GM19240 (cell line): ENCODE data around the gene SLC25A21.

Experiments
- DNase-seq: peaks from one replicate; pipeline ENCODE4 v3.0.0; 2011; ENCODE audit warnings: low spot score; ENCODE audit not compliant: insufficient read length

Gene SLC25A21

DNA sequence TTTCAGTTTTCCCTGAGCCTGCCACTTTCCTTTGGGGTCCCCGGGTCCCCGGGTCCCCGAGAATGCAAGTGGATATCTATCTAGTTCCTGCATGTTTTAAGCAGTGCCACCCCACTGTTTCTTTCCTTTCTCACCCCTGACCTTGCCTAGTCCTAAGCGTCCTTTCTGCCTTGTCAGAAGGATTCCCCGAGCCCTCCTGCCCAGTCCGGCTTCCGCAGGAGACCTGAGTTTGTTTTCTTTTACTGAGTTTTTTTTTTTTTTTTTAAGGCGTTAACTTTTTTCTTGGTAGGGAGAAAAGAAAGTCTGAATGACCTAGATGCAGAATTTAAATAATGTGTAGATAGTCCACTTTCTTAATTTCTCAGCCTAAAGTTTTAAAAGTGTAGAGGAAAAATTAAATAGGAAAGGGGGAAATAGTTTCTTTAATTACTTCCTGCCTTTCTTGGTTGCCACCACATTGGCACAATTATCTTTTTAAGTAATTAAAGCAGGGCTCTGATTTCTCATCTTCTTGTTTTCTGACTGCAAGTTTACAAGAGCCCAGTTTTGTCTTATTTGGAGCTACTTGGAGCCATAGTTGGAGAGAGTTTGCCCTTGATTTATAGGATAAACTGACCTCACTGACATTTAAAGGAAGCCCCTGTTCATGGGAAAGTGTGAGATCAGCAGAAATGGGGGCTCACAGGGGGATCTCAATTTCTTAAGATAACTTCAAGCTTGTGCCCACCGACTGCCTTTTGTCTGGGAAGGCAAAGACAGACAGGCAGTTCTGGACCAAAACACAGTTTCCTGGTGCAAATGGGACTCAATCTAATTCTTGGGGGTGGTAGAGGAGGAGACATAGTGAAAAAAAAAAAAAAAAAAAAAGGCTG lies 507.8 kb downstream of the SLC25A21 start:
- no peak for DNase-seq

GRCh38 chr14:36663404-36664321 lies 508.7 kb downstream of the SLC25A21 start:
- DNase-seq: no peak

DNA sequence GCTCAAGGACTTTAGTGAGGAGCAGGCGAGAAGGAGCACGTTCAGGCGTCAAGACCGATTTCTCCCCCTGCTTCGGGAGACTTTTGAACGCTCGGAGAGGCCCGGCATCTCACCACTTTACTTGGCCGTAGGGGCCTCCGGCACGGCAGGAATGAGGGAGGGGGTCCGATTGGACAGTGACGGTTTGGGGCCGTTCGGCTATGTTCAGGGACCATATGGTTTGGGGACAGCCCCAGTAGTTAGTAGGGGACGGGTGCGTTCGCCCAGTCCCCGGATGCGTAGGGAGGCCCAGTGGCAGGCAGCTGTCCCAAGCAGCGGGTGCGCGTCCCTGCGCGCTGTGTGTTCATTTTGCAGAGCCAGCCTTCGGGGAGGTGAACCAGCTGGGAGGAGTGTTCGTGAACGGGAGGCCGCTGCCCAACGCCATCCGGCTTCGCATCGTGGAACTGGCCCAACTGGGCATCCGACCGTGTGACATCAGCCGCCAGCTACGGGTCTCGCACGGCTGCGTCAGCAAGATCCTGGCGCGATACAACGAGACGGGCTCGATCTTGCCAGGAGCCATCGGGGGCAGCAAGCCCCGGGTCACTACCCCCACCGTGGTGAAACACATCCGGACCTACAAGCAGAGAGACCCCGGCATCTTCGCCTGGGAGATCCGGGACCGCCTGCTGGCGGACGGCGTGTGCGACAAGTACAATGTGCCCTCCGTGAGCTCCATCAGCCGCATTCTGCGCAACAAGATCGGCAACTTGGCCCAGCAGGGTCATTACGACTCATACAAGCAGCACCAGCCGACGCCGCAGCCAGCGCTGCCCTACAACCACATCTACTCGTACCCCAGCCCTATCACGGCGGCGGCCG lies 509.6 kb downstream of the SLC25A21 start:
- no peak for DNase-seq

GRCh38 chr14:36662258-36662542 lies 510.2 kb downstream of the SLC25A21 start:
- DNase-seq: no peak

- DNase-seq: no peak
Measured at GRCh38 chr14:36661506-36662257, 510.7 kb downstream of the SLC25A21 start, which contains the start of gene PAX9. Gene PAX9 (plus strand): TSS chr14:36661860. CDS start chr14:36662090, 230 bp downstream.

DNA sequence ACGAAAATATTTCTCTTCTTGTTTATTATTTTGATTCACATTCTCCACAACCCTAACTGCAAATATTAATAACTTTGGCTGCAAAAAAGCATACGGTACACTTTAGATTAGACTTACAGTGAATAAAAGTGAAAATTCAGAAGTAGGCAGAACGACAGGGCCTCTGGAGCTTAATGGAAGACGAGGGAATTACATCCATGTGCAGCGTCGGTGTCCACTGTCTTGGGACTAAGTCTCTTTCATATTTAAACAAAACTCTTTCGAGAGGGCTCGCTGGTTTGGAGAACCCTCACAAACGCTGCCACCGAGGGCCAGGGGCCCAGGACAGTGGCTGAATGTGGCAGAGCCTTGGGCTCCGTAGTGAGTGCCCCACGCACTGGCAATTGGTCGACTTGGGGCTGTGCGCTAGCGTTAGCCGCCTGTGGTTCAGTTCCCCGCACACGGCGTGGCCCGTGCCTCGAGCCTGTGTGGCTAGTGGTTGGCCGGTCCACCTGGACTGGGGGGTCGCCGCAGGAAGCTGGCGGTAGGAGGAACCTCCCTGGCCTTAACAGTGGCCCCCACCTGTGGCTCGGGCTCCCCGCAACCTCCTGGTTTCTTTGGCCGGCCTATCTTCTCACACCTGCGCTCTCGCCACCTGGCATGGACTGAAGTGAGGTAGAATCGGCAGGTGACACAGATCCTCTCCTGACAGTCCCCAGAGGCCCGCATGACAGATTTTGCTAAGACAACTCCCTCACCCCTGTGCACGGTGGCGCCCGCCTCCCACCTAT lies 511.5 kb downstream of the SLC25A21 start:
- DNase-seq: no peak

DNA sequence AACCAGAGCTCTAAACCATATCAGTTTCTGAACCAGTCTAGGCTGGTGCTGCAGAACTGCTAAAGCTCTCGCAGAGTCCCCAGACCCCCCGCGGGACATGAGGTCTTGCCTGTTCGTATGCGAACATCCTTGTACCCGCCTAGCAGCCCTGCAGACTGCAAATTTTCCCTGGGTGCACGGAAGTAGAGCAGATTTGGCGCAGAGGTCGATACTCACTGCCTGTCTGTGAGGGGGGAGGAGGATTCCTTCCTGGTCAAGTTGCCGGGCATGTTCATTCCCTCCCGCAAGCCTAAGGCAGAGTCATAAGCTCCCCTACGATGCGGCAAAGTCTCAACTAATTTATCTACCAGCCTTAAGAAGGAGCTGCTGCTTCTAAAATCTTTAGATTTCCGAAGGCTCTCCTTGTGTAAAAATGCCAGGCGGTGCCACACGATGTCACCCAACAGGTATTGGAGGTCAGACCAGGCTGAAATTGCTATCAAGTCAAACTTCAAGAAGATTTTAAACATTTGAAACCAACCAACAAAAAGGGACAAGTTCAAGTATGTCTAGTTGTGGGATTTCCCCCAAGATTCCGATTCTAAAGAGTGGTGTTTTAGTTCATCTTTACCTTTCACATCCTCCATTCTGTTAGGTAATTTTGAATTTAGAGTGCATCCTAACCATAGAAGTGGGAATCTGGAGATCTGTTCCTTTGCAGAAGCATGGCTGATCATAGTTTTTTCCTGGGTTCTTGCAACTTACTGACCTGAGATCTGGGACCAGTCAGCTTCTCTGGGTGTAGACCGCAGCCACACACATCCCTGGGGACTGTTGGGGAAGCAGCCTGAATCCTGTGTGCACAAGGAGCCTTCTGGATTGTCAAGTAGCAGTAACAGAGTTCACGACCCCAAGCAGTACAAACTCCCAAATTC lies 512.3 kb downstream of the SLC25A21 start:
- no peak for DNase-seq

- no peak for DNase-seq
Measured at GRCh38 chr14:36659010-36659821, 513.2 kb downstream of the SLC25A21 start.

DNA sequence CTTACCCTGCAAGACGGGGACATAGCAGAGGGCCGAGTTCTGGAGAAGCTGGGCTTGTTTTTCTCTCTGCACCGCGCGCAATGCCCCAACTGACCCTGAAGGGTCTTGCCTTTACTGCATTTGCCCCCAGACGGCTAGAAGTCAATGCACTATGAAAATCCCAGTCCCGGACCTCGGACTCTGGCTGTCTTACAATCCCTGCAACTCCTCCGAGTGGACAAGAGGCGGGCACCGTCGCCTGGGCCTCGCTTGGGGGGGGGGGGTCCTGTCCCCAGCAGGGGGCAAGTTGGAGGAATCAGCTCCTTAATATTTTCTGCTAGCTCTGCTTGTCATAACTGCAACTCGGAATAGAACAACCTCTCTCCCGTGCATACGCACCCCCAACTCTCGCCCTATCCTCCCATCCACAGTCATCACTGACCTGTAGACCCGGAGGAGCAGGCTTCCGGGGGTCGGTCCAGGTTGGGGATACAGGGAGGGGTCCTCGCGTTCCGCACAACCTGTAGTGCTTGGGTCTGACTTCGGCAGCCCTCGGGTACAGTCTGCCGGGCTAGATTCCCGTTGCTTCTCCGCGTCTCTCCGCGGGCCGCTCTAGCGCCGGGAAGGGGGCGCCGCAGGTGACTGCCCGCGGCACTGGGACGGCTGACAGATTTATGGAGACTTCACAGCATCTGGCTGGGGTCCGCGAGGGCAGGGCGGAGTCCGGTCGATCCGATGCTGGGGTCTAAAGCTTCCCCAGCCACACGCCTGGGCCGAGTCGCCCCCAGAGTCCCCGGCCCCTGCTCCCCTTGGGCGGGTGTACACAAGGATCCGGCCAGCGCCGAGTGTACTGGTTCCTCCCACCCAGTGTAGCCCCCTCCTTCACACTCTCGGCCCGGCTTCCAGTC lies 514.0 kb downstream of the SLC25A21 start:
- no peak for DNase-seq

DNA sequence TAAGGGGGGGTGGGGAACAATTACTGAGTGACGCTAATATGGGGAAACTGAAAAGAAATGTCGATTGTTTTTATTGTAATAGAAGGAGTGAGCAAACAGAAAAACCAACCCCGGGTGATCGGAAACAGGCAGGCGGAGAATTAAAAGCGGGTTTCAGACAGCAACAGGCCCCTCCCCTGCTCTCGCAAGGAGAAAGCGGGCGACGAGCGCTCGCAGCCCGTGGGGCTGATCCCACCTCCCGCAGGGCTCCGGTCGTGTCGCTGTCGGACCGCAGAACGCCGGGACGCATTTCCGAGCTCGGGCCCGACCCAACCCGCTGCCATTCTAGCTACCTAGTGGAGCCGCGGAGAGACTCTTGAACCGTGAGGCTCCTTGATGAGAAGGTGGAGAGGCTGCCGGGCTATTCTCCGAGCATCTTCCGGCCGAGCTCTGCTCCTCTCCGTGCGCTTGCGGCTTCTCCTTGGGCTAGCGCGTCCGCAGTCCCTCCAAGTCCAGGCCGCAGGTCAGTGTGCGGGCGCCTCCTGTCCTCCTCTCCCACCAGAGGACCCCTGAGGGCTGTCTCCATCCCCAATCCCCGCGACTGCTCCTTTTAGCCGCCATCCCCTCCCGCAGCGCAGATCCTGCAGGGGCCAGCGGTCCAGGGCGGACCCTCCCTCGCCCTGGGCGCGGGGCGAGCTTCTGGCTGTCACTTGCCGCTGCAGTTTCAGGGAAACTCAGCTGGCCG lies 514.8 kb downstream of the SLC25A21 start:
- no peak for DNase-seq

- DNase-seq: no peak
Measured at GRCh38 chr14:36656687-36657398, 515.6 kb downstream of the SLC25A21 start.

GRCh38 chr14:36655963-36656686 lies 516.3 kb downstream of the SLC25A21 start:
- DNase-seq: no peak

GRCh38 chr14:36655571-36655962 lies 516.8 kb downstream of the SLC25A21 start:
- DNase-seq: no peak

DNA sequence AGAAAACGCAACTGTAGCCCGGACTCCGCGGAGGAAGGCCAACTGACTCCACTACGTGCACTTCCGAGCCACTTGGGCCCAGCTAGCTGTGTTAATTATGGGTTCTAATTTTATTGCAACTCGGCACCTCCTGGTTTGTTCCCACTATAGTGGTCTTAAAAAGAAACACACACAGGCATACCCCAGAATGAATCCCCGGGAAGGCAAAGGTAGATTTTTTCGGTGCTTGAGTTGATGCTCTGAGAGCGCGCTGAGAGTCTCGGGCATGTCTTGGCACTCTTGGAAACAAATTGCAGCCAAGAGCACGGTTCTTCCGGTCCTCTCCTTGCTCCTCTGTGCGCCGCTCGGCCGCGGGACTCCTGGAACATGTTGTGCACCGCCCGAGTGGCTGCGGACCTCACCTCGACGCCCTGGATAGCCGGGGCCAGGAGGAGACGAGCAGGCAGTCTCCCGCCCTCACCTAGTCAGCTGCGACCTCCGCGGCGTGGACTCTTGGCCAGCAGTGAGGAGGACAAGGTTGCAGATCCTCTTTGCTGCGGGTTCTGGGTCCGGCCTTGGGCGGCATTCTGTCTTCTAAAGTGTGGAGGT lies 517.5 kb downstream of the SLC25A21 start:
- DNase-seq: no peak
